HepG2 (cell line): ENCODE results near the gene RPL38. TPM values are rescaled to one million over a fixed set of nuclear protein-coding genes. Genes with fewer than 3 reads are reported as not detected.

Experiments used
- ATAC-seq: fragments of 200-7000 bp; cut with Tn5 transposase; 3 replicates; pipeline ENCODE4 v1.9.1; 2020; ENCODE audit warnings: mild to moderate bottlenecking, moderate library complexity
- BruUV-seq: library from RNA; stranded (reverse); fragments of 400-500 nt; replicated peaks from 2 replicates; lab custom pipeline; 2021; lab: Mats Ljungman, UMichigan
- CTCF ChIA-PET: fragments of 300-600 bp; formaldehyde crosslinking; extraction: SDS; loops from one replicate; lab custom pipeline; 2021; ENCODE audit warnings: low total read pairs, inconsistent platforms, low intra/inter-chr PET ratio; lab: Yijun Ruan, JAX
- POLR2A ChIA-PET: fragments of 350-600 bp; sonication (Branson Sonifier 250); formaldehyde crosslinking; loops from one replicate; lab custom pipeline; 2020; ENCODE audit warnings: antibody characterized with exemption, inconsistent platforms; lab: Yijun Ruan, JAX
- DNase-seq: peaks from one replicate; pipeline ENCODE4 v3.0.0-alpha.2; 2015; ENCODE audit warnings: low spot score
- FAIRE-seq: peaks from 3 replicates; lab custom pipeline; 2011; peaks lifted over from hg19 to GRCh38; lab: Jason Lieb, UNC
- H2AFZ ChIP-seq: one replicate; pipeline ENCODE4 v1.6.1; 2011; ENCODE audit warnings: low read length, inconsistent platforms
- H3K27ac ChIP-seq: fragments of 300-600 bp; 3 replicates; pipeline ENCODE4 v1.8.0; 2011; ENCODE audit warnings: mixed run types, mild to moderate bottlenecking, mixed read lengths, low read length, inconsistent platforms; ENCODE audit not compliant: insufficient read depth; ENCODE audit errors: extremely low read length
- H3K27me3 ChIP-seq, 2 experiments: fragments of 200-600 bp in 1 of 2; 2 replicates in 1 of 2; 3 replicates in 1 of 2; pipeline versions ENCODE4 v1.6.0 to v1.8.0; 2011; ENCODE audit warnings: low read length in 2 of 2, mild to moderate bottlenecking in 2 of 2, moderate library complexity in 2 of 2, inconsistent platforms in 1 of 2; ENCODE audit not compliant: insufficient read depth in 2 of 2, control insufficient read depth in 1 of 2
- H3K36me3 ChIP-seq, 2 experiments: fragments of 200-600 bp in 1 of 2; replicated peaks in 1 of 2; 2 replicates in 1 of 2; 3 replicates in 1 of 2; pipeline versions ENCODE4 v1.5.1 to v1.8.0; 2011; ENCODE audit warnings: low read length in 2 of 2, inconsistent platforms in 1 of 2; ENCODE audit not compliant: insufficient read depth in 2 of 2, control insufficient read depth in 1 of 2
- H3K4me1 ChIP-seq: 2 replicates; pipeline ENCODE4 v1.5.1; 2012; ENCODE audit warnings: low read length, inconsistent platforms; ENCODE audit not compliant: insufficient read depth
- H3K4me2 ChIP-seq: 2 replicates; pipeline ENCODE4 v1.6.0; 2011; ENCODE audit warnings: low read depth, low read length, inconsistent platforms
- H3K4me3 ChIP-seq, 3 experiments: fragments of 200-600 bp in 1 of 3; sonication (generic), shearing (Covaris generic) in 1 of 3; replicated peaks in 1 of 3; 2 replicates each; pipeline ENCODE4 v1.5.1; 2011 to 2016; ENCODE audit warnings: low read length in 3 of 3, inconsistent platforms in 2 of 3, low read depth in 2 of 3, mild to moderate bottlenecking in 2 of 3, control low read depth in 1 of 3, mixed read lengths in 1 of 3; ENCODE audit not compliant: insufficient read depth in 1 of 3
- H3K79me2 ChIP-seq: one replicate; pipeline ENCODE4 v1.6.1; 2011; ENCODE audit warnings: low read length, inconsistent platforms; ENCODE audit not compliant: insufficient read depth
- H3K9ac ChIP-seq: 2 replicates; pipeline ENCODE4 v1.6.0; 2011; ENCODE audit warnings: mild to moderate bottlenecking, low read depth, low read length, inconsistent platforms; ENCODE audit not compliant: insufficient read depth
- H3K9me3 ChIP-seq: 2 replicates; pipeline ENCODE4 v1.5.1; 2012; ENCODE audit warnings: mild to moderate bottlenecking, low read length
- H4K20me1 ChIP-seq: 2 replicates; pipeline ENCODE4 v1.6.0; 2011; ENCODE audit warnings: inconsistent platforms, mild to moderate bottlenecking, low read length, moderate library complexity; ENCODE audit not compliant: insufficient read depth
- HIC2 ChIP-seq: sonication (generic); formaldehyde crosslinking; IDR thresholded peaks from 2 replicates; pipeline ENCODE4 v1.9.0; 2022; ENCODE audit warnings: low read depth, missing genetic modification reagents
- MNT ChIP-seq: fragments of 450-650 bp; IDR thresholded peaks from 2 replicates; pipeline ENCODE4 v1.6.1; 2016
- ZFP37 ChIP-seq: sonication (generic); formaldehyde crosslinking; IDR thresholded peaks from 2 replicates; pipeline ENCODE4 v1.4.0; 2020; ENCODE audit warnings: missing genetic modification reagents, borderline replicate concordance
- WGBS: methylation state at CpG from one replicate; pipeline ENCODE4 v1.1.6; 2017; ENCODE audit warnings: low lambda C conversion rate; 5-methylcytosine and 5-hydroxymethylcytosine counted together
- in situ Hi-C: cut with HindIII; loops from 2 replicates; pipeline ENCODE4 v1.10.0; 2017; ENCODE audit warnings: low pct_unique_long_range_greater_than_20kb; ENCODE audit not compliant: extremely low pct_ligation_motif_present
- intact Hi-C: fragments of 100-400 bp; cut with micrococcal nuclease; formaldehyde crosslinking; loops from one replicate; pipeline ENCODE4 v1.10.0; 2022; ENCODE audit not compliant: unreplicated experiment
- polyA plus RNA-seq, 8 experiments: library from polyadenylated mRNA; depleted of rRNA in 3 of 8; stranded (reverse) in 7 of 8; unstranded in 1 of 8; fragments of >200 nt; fragmentation: Illumina TruSeq in 4 of 8; extraction: Trizol in 4 of 8; gene quantifications; 2 replicates each; pipeline versions ENCODE4 v1.2.1 to v1.2.3, GENCODE V29; 2011 to 2016; ENCODE audit warnings: low read depth in 4 of 8, missing spikeins in 1 of 8, mixed read lengths in 1 of 8; ENCODE audit not compliant: insufficient read depth in 1 of 8
- total RNA-seq, 5 experiments: library from RNA; depleted of rRNA; stranded (reverse); fragments of >200 nt; fragmentation: Illumina TruSeq; extraction: Trizol; gene quantifications; 2 replicates each; pipeline ENCODE4 v1.2.3, GENCODE V29; 2016; ENCODE audit warnings: low read depth in 1 of 5

The RPL38 gene
- total and polyA plus RNA-seq, 2 of the 13 experiments (the other 11 are each of a cell fraction or from before 2014, with no cell fraction given), result 2,370 to 2,372 TPM

GRCh38 chr17:74226252-74226651 is 22.8 kb downstream of the RPL38 start:
- CTCF ChIA-PET, result no interaction called here
- ATAC-seq (no peak), DNase-seq (no peak)

More at GRCh38 chr17:74226252-74226651, 22.8 kb downstream of the RPL38 start:
- no peak for TF ChIP-seq MNT
- no peak for TF ChIP-seq HIC2 (CRISPR knock-in tag)
- TF ChIP-seq ZFP37, result no peak
- POLR2A ChIA-PET, result no interaction called here
- WGBS, result 66% methylated on average over 6 of the region's 6 CpGs
- 0 out of 2 replicates have a peak, but pooled peaks cover 10% of the 10 kb centered on the region for H3K4me1 ChIP-seq
- no peak overlapping the region for H3K9ac ChIP-seq
- H3K4me3 ChIP-seq, result no peak overlapping the region
- H4K20me1 ChIP-seq, result no peaks in the 10 kb centered on the region
- intact Hi-C loops, result no loop called here
- H3K9me3 ChIP-seq, result no peaks in the 10 kb centered on the region
- H3K4me2 ChIP-seq, result no peak overlapping the region
- BruUV-seq, result no TSS peak
- no peak overlapping the region for H2AFZ ChIP-seq
- H3K27me3 ChIP-seq, result peaks cover 0 to 2% of the 10 kb centered on the region in 2 experiments; a peak in 1 of 5 replicates
- H3K27ac ChIP-seq, result no peak overlapping the region
- no peak for FAIRE-seq
- H3K36me3 ChIP-seq, result no peaks in the 10 kb centered on the region
- in situ Hi-C loops, result no loop called here
- H3K79me2 ChIP-seq, result no peaks in the 10 kb centered on the region
